M059J (cell line): Measurements from ENCODE around the gene TTLL5. TPM values are rescaled to one million over a fixed set of nuclear protein-coding genes. Genes with fewer than 3 reads are reported as not detected.
"Not testable (repeated sequence)": the region's sequence is repeated elsewhere in the genome, so short reads cannot be mapped to it uniquely, and the experiment has no call there.

Experiments used
- DNase-seq: peaks from one replicate; pipeline ENCODE4 v3.0.0-alpha.2; 2012; ENCODE audit warnings: low read depth
- total RNA-seq: library from RNA; depleted of rRNA; stranded (reverse); fragments of >200 nt; shearing (Covaris generic); gene quantifications from 2 replicates; pipeline ENCODE4 v1.2.3, GENCODE V29; 2014

TTLL5 gene
- total RNA-seq, 1 experiment from 2014 or later = 31.0 TPM

DNA sequence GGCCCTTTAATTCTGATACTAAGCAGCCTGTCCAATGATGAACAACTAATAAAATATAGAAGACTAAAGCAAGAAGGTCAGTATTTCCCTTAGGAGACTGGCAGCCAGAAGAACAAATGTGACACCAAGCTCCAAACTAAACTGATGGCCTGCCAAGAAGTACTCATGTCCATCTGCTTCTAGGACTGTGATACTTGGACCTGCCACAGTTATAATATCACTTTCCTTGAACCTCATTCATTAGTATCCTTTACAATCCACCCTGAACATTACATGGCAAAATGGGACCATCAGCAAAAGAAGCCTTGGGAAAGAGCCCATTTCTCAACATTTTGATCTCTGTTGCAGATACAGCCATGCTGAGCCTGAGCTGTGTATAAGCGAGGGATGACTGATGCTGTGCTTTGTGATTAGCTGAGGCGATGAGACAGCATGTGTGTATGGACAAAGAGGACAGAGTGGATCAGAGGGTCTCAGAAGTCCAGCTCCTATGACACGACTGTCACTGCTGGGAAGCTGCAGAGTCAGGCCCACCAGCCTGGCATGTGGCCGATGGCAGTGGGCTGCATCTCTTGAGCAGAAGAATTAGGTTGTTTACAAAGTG lies 246.8 kb downstream of the TTLL5 start:
- DNase-seq = no peak

DNA sequence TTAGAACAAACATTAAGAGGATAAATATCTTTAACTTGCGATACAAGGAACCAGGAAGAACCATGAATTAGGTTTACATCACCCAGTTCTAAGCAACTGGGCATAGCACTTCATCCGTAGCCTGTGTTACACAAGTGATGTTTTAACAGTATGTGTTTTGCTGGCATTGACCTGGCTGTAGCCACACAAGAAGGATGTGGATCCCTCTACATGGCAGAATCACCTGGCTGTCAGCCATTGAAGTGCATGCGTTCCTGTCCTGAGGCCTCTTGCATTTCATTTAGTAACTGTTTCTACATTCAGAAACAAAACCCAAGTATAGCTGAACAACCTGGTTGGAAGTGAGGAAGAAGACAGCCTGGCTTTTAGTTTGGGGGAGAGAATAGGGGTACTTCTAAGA lies 248.6 kb downstream of the TTLL5 start:
- no peak for DNase-seq

DNA sequence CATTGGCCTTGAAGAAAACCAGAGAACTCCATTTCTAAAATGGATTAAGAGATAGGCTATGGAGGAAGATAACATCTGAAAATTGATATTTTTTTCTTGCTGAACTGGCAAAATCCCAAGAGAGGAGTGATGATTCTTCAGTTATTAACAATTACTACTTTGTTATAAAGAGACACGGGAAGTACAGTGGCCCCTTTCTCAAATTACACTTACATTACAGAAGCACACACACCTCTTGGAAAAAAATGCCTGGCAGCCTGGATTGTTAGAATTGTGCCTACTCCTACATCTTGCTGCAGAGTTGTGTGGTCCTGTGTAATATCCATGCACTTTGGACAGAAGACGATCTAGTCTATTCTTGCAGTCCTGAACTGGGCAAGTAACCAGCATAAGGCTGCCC lies 249.0 kb downstream of the TTLL5 start:
- no peak for DNase-seq

DNA sequence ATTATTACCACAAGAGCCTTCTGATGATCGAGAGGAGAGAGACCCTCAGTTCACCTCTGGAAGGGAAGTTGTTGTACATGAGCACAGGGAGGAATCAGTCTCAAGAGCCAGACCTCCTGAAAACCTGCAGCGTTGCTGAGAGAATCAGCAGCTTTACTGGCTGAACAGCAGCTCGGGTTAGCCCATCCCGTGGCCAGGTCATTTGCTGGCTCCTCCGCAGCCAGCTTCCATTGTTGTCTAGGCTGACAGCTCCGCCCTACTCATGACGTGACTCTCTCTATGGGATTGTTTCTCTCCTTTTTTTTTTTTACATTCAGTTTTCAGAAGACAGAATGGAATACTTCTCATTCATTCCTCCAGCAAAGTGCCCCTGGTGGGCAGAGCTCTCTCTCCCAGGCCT lies 250.8 kb downstream of the TTLL5 start:
- no peak for DNase-seq

DNA sequence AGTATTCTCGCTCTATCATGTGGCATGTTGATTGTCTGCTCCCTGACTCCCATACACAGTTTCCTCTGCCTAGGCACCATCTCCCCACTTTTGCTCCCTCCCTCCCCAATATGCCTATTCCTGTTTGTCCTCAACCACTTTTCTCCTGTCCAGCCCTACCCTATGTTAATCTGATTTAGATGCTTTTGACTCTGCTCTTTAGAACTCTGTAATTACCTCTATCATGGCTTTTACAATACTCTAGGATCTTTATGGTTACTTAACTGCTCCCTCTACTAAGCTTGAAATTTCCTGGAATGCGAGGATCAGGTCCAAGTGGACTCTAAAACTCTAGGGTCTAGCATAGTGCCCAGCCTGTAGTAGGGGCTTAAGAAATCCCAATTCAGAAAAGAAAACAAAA lies 252.1 kb downstream of the TTLL5 start:
- no peak for DNase-seq

DNA sequence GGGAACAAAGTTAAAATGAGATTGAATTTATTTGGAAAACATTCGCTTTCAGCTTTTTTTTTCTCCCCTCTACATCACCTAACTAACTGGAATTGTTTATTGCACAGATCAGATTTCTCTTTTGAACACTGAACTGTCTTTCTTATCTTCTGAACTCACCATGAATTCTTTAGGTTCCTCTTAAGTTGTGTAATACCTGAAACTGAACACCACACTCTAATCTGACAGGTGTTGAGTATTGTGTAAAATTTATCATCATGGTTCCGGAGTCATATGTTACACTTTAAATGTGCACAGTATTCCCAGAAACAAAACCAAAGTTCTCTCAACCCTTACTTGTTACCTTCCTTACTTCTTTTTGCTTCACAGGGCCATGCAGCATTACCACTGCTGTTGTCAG lies 254.0 kb downstream of the TTLL5 start:
- DNase-seq = no peak

DNA sequence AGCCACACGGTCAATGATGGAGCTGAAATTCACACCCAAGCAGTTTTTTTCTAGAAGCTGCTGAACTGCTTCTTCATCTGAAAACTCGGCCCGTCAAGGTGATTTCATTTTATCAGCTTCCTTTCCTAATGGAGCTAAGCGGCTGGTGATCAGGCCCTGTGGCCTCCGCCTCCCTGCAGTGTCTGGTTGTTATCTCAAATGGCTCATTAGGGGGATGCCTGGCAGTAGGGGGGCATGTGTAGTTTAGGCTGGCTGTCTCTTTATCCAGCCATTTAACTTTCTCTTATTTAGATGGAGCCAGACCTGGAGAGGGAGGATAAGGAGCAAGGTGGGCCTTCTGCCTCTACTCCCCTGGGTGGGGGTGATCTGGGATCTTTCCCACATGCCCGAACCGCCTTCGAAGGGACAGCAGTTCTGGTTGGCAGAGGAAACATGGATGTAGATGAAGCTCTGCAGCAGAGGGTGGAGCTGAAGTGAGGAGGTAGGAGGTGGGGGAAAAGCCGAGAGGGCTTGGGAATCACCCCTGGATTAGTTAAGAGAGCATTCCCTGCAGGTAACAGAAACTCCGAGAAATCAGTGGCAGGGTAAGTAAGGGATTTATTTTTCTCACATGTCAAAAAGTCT lies 256.4 kb downstream of the TTLL5 start:
- DNase-seq = no peak

DNA sequence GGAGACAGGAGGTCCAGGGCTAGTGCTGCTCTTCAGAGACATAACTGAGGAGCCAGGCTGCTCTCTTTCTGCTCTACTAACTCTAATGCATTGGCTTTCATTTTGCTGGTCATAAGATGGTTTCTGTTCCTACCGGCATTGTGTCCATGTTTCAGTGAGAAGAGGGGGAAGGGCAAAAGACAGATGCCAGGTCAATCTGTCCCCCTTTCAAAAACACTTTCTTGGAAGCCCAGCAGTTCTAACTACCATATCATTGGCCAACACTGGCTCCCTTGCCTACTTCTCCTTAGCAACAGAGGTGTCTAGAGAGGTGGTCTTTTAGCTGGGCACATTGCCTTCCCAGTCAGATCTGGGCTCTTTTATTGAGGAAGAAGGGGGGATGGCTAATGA lies 256.9 kb downstream of the TTLL5 start:
- DNase-seq = no peak

DNA sequence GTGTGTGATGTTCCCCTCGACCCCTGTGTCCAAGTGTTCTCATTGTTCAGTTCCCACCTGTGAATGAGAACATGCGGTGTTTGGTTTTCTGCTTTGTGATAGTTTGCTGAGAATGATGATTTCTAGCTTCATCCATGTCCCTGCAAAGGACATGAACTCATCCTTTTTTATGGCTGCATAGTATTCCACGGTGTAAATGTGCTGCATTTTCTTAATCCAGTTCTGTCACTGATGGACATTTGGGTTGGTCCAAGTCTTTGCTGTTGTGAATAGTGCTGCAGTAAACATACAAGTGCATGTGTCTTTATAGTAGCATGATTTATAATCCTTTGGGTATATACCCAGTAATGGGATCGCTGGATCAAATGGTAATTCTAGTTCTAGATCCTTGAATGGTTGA lies 259.4 kb downstream of the TTLL5 start:
- DNase-seq = not testable (repeated sequence)

DNA sequence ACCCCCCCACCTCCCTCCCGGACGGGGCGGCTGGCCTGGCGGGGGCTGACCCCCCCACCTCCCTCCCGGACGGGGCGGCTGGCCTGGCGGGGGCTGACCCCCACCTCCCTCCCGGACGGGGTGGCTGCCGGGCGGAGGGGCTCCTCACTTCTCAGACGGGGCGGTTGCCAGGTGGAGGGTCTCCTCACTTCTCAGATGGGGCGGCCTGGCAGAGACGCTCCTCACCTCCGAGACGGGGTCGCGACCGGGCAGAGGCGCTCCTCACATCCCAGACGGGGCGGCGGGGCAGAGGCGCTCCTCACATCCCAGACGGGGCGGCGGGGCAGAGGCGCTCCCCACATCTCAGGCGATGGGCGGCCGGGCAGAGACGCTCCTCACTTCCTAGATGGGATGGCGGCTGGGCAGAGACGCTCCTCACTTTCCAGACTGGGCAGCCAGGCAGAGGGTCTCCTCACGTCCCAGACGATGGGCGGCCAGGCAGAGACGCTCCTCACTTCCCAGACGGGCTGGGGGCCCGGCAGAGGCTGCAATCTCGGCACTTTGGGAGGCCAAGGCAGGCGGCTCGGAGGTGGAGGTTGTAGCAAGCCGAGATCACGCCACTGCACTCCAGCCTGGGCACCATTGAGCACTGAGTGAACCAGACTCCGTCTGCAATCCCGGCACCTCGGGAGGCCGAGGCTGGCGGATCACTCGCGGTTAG lies 264.2 kb downstream of the TTLL5 start:
- DNase-seq = not testable (repeated sequence)

DNA sequence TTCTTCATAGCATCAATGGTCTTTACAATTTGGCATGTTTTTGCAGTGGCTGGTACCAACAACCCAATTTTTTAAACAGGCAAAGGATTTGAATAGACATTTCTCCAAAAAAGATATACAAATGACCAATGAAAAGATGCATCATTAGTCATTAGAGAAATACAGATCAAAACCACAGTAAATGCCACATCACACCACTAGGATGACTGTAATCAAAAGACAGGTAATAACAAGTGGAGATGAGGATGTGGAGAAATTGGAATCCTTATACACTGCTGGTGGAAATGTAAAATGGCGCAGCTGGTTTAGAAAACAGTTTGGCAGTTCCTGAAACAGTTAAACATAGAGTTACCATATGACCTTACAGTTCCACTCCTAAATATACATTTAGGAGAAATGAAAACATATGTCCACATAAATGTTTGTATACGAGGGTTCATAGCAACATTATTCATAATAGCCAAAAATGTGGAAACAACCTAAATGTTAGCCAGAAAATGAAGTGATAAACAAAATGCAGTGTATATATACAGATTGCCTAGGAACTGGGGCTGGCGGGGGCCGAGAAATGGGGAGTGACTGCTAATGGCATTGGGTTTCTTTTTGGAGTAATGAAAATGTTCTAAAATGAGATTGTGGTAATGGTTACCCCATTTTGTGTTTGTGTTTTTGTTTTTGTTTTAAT lies 265.5 kb downstream of the TTLL5 start:
- peak; percentile 5 for DNase-seq

DNA sequence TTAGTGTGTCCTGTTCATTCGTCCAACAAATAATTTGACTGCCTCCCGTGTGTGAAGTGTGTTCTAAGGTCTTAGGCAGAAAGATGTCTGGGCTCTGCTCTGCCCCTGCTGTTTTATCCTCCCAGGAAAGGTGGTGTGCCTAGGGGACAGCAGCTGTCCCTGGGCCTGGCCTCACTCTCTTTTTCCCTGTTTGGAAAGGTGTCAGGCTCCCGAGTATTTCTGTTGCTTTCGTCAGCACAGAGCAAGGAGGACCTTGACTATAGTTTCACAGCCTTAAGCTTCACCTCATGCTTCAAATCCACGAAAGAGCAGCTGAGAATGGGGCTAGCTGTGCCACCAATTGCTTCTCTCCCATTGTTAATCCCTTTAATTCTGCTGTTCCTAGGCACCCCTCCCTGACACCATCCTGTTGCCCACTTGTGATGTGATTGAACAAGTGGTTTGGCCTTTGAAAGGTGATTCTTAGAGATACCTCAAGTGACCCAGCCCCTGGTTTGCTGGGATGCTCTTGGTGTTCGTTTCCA lies 266.6 kb downstream of the TTLL5 start:
- DNase-seq = no peak

DNA sequence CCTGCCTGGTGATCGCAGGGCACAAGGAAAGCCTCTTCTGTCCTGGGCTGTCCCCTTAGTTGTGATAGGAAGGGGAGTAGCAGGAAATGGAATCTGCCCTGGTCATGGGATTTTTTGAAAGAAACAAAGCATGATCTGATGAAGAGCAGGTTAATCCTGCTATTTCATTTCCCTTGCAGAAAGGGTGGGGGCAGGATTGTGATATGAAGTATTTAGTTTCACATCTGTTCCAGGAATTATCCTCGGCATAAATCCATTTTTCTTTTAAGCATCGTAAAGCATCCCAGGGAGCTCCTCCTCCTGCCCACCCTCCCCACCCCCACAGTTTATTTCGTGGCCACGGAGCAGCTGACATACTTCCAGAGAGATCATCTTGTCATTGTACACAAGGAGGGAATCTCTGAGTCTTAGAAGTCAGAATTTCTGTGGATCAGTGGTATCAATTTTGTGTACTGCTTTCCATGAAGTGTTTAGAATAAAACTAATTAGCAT lies 267.7 kb downstream of the TTLL5 start:
- no peak for DNase-seq

DNA sequence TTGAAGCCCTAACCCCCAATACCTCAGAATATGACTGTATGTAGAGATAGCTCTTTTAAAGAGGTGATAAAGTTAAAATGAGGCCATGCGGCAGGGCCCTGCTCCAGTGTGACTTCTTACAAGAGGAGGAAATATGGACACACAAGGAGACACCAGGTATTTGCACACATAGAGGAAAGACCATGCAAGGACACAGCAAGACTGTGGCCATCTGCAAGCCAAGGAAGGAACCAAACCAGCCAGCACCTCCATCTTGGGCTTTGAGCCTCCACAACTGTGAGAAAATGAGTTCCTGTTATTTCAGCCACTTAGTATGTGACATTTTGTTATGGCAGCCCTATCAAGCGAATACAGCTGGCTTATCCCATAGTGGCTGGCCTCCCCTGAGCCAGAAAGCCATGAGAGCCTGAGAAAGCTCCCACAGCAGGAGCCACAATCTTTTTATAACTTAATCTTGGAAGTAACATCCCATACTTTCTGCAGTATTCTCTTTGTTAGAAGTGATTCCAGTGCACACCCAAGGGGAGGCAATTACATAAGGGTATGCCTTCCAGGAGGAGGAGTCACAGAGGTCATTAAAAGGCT lies 272.8 kb downstream of the TTLL5 start:
- DNase-seq = no peak

DNA sequence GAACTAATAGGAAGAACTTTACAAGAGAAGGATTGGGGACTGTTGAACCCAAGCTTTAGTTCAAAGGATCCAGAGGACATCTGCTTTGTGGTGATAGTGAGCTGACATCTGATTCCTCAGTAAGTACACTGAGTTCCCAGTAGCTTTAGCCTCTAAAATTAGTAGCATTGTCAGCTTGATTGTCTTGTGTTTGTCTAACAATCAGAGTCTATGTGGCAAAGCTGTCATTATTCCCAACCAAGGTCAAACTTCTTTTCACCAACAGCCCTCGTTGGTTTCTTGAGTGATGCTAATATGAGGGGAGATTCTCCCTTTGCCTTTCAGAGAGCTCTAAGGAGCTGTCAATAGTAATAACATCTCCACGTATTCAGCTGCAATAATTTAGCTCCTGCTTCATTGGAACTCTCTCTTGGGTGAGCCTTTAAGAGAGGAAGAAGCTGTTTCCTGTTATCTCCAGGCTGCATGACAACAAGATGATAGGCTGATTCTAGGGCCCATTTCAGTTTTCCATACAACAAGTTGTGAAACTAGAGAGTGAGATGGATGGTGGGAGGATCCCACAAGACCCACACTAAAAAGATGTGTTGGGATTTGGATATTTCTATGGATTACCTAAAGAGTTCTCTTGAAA lies 274.1 kb downstream of the TTLL5 start:
- DNase-seq = no peak

DNA sequence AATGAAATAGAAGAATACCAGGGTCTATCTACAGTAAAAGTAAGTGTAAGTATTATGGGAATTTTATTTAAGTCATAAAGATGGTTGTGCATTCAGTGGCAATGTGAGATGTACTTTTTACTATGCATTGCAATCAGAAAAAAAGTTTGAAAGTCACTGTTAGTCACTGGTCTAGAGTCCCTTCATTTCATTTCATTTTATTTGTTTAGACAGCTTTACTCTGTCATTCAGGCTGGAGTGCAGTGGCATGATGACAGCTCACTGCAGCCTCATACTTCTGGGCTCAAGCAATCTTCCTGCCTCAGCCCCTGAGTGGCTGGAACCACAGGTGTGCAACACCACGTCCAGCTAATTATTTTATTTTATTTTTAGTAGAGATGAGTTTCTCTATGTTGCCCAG lies 278.2 kb downstream of the TTLL5 start:
- no peak for DNase-seq

DNA sequence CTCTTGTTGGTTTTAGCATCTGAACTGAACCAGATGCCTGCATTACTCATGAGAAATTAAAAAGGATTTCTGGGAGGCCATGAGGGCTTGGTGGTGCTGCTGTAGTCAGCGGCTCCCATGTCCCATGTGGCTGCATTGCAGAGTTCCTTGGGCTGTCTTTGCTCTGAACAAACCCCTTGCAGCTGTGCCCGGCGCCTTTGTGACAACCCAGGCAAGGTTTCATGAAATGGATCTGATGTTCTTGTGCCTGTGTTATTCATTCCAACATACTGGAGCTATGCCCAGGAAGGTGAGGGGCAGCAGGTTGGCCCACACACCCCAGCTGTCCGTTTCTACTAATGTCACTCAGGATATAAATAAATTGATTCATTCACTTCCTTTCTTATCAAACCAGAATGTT lies 280.0 kb downstream of the TTLL5 start:
- DNase-seq = no peak

DNA sequence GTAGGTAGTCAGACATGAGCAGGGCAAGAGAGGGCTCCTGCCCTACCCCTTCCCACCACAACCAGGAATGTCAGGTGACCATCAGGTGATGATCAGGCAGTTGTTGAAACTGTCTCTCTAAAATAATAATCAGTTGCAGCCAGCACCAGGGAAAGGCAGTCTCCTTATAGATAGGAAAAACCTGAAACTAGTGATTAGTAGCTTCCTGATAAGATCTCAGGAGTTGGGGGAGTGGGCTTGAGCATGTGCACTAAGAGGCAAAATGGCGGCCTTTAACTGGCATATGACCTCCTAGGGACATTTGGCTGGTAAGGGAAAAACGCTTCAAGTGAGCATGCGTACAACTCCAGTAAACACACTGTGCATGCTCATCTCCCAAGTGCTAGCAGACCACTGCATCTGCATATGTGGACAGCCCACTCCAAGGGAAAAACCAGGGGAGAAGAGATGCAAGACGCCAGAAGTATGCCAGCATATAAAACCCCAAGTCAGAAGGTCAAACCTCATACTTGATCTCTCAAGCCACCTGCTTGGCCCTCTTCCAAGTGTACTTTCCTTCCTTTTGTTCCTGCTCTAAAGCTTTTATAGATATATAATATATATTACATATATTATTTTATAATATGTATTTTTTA lies 283.7 kb downstream of the TTLL5 start:
- DNase-seq = no peak

DNA sequence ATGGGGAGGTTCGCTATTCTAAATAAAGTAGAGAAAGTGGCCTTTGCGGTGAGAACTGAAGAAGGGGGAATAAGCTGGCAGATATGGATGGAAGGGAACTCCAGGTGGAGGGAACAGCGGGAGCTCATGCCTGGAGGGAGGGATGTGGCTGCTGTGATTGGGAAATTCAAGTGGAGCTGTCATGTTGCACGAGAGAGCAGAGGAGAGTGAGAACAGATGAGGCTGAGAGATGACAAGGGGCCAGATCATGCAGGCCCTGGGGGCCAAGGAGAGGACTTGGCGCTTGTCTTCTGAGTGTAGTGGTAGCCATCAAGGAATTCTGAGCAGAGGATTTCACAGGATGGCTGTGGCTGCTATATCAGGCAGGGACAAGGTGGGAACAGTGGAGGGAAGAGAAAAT lies 285.7 kb downstream of the TTLL5 start:
- DNase-seq = no peak

DNA sequence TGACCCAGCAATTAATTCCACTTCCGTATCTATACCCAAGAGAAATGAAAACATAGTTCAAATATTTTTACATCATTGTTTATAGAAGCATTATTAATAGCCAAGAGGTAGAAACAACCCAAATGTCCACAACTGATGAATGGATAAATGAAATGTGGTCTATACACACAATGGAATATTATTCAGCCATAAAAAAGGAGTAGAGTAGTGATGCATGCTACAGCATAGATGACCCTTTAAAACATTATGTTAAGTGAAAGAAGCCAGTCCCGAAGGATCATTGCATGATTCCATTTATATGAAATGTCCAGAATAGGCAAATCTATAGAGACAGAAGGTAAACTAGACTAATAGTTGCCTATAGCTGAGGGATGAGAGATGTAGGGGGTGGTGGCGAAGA lies 291.4 kb downstream of the TTLL5 start:
- no peak for DNase-seq

DNA sequence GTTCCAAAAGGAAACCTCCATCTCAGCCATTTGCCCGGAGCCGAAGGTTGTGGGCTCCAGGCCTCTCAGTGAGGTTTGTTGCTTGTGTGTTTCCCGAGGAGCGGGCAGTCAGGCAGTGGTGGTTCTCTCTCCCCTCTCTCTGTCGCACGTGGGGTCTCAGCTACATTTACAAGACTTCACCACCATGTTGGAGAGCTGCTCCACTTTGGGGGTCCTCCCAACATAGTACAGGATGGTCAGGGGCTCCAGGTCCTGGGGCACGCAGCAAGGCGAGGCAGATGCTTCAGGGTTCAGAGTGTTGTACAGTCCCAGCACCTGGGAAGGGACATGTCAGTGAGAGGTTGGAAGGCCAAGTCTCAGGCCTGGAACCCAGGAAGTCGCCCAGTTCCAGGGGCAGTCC lies 298.0 kb downstream of the TTLL5 start:
- no peak for DNase-seq
